Frontal cortex (tissue), 4 donors: ENCODE measurements around the gene SHISA6. TPM values are rescaled to one million over a fixed set of nuclear protein-coding genes. Genes with fewer than 3 reads are reported as not detected.

Experiments used
- DNase-seq, 2 donors: peaks; one replicate each; pipeline ENCODE4 v3.0.0; 2012; ENCODE audit warnings: low spot score in 2 of 2
- FAIRE-seq: peaks from 2 replicates; lab custom pipeline; 2012; peaks lifted over from hg19 to GRCh38; lab: Jason Lieb, UNC
- total RNA-seq: library from RNA; depleted of rRNA; stranded (reverse); fragments of >200 nt; gene quantifications from one replicate; pipeline ENCODE4 v1.2.3, GENCODE V29; 2014
- donor health status: control.
- donor health status: control.
- donor health status: control.

The SHISA6 gene
- total RNA-seq, 1 donor from 2014 or later: 2.4 TPM

DNA sequence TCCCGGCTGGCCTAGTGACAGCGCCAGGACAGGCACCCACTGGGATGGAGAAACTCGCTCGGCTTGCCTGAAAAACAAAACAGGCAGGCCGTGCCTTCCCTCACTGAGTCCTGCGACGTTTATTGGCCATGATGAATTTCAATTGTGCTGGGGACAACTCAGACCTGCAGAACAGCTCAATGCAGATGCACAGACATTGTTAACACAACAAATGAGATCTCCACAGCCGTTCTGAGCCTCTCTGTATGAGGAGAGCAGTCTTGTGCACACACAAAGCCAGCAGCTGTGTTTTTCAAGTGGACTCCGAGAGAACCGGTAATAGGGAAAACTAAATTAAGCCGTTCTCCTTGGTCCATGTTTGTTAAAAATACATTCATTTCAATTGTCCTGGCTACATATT, 15.9 kb downstream of the SHISA6 start:
- no peak for DNase-seq
- FAIRE-seq: no peak

DNA sequence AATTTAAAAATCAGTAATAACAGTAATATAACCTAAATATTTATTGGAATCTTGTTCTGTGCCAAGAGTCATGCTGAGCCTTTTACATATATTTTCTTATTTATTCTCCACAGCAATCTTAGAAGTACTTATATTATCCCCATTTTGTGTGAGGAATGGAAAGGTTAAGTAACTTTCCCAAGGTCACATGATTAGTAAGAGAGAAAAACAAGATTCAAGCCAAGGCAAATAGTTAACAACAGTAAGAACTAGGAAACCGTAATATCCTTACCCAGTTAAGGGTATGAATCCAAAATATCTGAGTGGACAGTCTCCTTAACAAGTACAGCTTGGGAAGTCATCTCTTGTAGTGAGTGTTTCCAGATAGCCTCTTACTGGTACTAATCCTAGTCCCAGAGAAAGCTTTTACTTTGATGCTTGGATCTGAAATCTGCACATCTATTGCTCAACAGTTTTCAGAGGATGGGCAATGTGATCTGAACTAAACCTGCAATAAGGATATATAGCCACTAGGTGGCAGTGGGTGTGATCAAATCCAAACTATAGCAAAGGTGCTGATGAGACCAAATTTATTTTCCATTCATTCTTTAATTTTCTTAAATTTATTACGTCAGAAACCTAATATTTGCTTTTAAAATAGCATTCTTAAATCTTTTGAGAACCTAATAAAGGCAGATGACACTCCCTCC, 23.3 kb downstream of the SHISA6 start:
- no peak for FAIRE-seq

GRCh38 chr17:11267999-11268575, 27.1 kb downstream of the SHISA6 start:
- no peak for DNase-seq
- no peak for FAIRE-seq

More for the DNA sequence above, 23.3 kb downstream of the SHISA6 start:
- no peak for DNase-seq

DNA sequence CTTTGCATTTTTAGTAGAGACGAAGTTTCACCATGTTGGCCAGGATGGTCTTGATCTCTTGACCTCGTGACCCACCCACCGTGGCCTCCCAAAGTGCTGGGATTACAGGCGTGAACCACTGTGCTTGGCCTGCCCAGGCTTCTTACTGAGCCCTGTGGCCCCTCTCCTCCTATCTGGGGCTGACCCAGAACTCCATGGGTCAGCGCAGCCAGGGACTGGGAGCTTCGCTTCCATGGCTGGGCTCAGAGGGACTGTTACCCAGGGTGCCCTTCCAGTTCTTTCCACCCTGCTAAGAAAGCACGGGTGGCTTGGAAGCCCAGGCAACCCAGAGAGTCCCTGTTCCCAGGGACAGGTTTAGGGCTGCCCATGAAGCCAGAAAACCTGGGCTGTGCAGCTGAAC, 28.2 kb downstream of the SHISA6 start:
- no peak for DNase-seq

DNA sequence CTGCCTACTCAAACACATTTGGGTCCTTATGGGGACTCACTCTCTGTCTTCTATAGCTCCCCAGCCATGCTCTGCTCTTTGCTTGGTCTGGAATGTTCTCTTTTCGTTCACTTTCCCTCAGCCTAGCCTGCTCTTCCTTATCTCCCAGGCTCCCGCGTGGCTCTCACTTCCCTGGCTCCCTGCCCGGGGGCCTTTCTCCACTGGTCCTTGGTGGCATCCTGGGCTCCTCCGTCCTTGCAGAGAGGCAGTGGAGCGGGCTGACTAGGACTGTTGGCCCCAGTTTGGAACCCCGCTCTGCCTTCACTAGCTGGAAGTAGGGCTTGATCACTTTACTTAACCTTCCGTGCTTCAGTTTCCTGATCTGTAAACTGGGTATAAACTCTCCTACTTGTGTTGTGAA, 31.2 kb downstream of the SHISA6 start:
- DNase-seq (no peak), FAIRE-seq (no peak)

More for the DNA sequence above, 28.2 kb downstream of the SHISA6 start:
- no peak for FAIRE-seq

- DNase-seq: no peak
- FAIRE-seq: no peak
Measured at GRCh38 chr17:11273596-11273995, 32.6 kb downstream of the SHISA6 start.

GRCh38 chr17:11274106-11274505, 33.1 kb downstream of the SHISA6 start:
- DNase-seq: no peak
- FAIRE-seq: no peak

DNA sequence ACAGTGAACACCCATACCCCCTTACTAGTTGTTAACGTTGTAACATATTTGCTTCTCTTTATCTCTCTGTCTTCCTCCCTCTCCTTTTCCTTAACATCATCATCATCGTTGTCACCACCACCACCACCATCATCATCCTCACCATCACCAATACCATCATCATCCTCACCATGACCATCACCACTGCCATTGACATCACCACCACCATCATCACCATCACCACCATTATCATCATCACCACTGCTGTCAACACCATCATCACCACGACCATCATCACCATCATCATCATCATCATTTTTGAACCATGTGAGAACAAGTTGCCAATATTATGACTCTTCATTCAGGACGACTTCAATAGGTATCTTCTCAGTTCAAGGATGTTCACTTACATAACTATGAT, 35.5 kb downstream of the SHISA6 start:
- DNase-seq (no peak), FAIRE-seq (no peak)

GRCh38 chr17:11278186-11278991, 37.4 kb downstream of the SHISA6 start:
- DNase-seq (no peak), FAIRE-seq (no peak)

- DNase-seq (no peak), FAIRE-seq (no peak)
Measured at GRCh38 chr17:11278992-11279270, 37.9 kb downstream of the SHISA6 start.

DNA sequence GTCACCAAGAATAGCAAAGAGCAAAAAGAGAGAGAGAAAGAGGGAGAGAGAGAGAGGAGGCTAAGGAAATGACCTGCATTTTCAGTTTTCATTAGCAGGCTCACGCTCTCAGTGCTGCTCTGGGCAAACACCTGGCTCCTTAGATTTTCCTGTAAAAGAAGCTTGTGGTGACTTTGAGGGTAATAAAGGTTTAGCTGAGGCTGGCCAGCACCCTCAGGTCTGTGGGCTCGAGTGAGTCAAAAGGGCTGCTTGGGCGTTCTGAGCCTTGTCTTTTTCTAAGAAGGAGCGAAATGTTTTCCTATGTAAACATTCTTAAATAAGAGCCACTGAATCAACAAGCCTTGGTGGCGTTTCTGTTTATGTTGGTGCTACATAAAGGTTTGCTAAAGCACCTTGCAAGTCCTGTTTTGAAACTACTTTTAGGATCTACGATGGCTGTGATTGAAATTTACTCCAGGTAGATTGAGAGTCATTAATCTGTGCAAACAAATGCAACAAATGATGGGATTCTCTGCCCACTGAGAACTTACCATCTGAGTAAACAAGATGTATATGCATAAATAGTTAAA, 38.8 kb downstream of the SHISA6 start:
- DNase-seq (no peak), FAIRE-seq (no peak)

GRCh38 chr17:11282586-11282985, 41.6 kb downstream of the SHISA6 start:
- FAIRE-seq: no peak

DNA sequence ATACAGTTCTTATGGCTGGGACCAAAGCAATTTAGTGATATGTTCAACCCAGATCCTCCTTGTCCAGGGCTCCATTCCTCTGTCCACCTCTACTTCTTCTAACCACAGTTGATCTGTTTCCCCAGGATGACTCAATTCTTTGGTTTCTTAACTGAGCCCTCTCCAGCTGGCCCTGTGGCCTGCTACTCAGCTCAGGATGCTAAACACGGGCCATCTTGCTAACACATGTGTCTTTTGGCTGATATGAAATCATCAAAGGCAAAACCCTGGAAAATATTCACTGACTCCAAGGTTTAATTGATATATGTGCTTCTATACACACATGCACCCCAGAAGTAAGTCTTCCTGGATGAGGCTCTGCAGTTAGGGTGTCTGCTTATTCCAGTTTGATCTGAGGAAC, 43.8 kb downstream of the SHISA6 start:
- DNase-seq: no peak
- no peak for FAIRE-seq

More at GRCh38 chr17:11282586-11282985, 41.6 kb downstream of the SHISA6 start:
- no peak for DNase-seq

DNA sequence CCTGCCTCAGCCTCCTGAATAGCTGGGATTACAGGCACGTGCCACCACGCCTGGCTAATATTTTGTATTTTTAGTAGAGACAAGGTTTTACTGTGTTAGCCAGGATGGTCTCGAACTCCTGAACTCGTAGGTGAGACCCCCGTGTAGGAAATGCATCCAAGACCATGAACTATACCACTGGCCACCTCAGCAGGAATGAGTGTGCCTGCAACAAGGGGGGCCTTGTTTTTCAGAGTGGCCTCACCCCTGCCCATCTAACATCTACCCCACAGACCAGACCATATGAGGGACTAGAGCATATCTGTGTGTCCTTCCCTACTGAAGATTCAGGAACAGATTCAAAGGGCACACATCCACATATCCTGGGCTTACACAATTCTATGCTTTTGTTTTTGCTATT, 44.9 kb downstream of the SHISA6 start:
- DNase-seq (no peak), FAIRE-seq (no peak)

GRCh38 chr17:11287791-11288190, 46.8 kb downstream of the SHISA6 start:
- FAIRE-seq (no peak), DNase-seq (no peak)

DNA sequence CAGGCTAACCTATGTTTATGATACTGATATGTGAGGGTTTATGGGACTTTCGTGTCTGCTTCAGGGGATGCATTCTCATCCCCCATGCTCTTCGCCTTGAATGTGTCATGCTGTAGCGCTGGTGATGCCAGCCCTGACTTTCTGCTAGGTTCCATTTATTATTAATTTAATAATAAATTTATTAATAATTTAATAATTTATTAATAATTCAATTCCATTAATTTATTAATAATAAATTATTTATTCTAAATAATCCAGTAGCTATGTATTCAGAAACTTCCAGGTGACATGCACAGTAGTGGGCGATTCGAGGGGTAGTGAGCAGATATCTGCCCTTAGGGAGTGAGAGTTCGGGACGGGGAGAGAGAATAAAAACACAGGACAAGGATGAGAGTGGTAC, 49.8 kb downstream of the SHISA6 start:
- FAIRE-seq (no peak), DNase-seq (no peak)

DNA sequence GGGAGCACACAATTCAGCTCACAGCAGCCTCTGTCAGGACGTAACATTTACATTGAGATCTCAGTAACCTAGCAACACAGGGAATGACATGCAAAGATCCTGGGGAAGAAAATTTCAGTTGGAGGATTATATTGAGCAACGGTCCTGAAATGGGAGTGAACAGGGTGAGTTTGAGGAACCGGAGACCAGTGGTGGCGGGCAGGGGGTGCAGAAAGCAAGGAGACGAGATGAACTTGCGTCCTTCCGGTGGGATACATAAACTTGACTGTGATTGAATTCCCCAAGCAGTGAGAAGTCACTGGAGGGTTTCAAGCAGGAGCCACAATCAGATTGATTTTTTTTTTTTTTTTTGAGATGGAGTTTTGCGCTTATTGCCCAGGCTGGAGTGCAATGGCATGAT, 51.5 kb downstream of the SHISA6 start:
- no peak for FAIRE-seq
- DNase-seq: no peak

- no peak for DNase-seq
- FAIRE-seq: no peak
Measured at GRCh38 chr17:11293480-11293879, 52.5 kb downstream of the SHISA6 start.

DNA sequence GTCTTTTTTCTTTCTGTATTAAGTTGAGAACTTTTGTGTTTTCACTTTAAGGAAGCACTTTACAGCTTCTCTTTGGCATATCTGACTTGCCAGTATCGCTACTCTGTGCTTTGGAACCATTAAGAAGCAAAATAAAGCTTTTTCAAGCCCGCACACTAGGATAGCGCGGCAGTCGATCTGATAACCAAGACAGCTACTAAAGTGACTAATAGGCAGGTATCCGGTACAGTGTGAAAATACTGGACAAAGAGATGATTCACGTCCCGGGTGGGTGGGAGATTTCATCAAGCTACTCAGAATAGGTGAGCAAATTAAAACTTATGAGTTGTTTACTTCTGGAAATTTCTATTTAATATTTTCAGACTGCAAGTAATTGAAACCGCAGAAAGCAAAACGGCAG, 53.8 kb downstream of the SHISA6 start:
- FAIRE-seq (no peak), DNase-seq (no peak)

DNA sequence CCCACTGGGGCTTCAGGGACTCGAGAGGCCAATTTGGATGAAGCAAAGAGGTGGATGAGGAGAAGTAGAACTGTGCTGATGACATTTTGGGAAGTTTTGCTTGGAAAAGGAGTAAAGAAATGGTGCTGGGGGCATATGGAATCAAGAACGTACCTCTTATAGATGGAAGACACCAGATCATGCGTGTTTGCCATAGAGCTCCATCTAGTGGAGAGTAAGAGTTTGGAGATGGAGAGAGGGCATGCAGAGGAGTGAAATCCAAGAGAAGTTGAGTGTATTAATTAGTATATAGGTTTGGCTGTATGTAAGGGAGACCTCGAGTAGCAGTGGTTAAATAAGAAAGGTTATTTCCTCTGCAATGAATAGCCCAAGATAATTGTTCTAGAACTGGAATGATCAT, 56.0 kb downstream of the SHISA6 start:
- FAIRE-seq (no peak), DNase-seq (no peak)

DNA sequence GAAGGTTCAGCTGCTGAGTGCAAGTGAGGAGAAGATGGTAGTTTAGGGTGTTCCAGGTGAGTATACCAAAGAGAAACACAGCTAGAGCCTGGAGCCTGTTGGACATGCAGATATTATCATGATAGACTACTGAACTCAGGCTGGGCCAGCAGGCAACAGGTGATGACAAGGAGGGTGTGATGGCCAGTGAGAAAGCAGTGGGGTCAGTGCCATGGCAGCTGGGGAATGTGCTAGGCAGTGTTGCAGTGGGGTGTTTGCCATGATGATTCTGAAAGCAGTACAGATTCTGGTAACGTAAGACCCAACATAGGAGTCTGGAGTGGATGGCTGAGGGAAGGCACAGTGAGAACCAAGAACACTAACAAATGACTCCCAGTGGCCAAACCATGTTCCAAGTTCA, 57.4 kb downstream of the SHISA6 start:
- FAIRE-seq: no peak
- no peak for DNase-seq
